ENCODE data around the gene DNAH7.
A peak's percentile ranks its signal among the peaks of the same experiment; 100 is the strongest.

Gene DNAH7

GRCh38 chr2:196068271-196069209 lies at the start of gene DNAH7:
DNAH7 (minus strand) TSS chr2:196068837; CDS start chr2:196068711, 126 bp downstream.
- TF ChIP-seq CTCF (conservative IDR thresholded peaks at IDR 0.05; ENCODE audit: low read depth, low read length): peak; percentile 99
- no peak for DNase-seq (ENCODE audit: low read depth)
- peak within 1 kb of the TSS; percentile 87 for H3K4me3 ChIP-seq (ENCODE audit: low read length)

- H3K4me3 ChIP-seq (ENCODE audit: low read length): no peak overlapping the region
- no peak for TF ChIP-seq CTCF (conservative IDR thresholded peaks at IDR 0.05; ENCODE audit: low read depth, low read length)
- no peak for DNase-seq (ENCODE audit: low read depth)
Measured at GRCh38 chr2:196117214-196117705, 48.6 kb upstream of the DNAH7 start.

GRCh38 chr2:196113061-196113974 lies 44.7 kb upstream of the DNAH7 start:
- peak; percentile 35 for DNase-seq (ENCODE audit: low read depth)
- H3K4me3 ChIP-seq (ENCODE audit: low read length): no peak overlapping the region
- TF ChIP-seq CTCF (conservative IDR thresholded peaks at IDR 0.05; ENCODE audit: low read depth, low read length): no peak

- H3K4me3 ChIP-seq (ENCODE audit: low read length): no peak overlapping the region
- TF ChIP-seq CTCF (conservative IDR thresholded peaks at IDR 0.05; ENCODE audit: low read depth, low read length): no peak
- peak; percentile 61 for DNase-seq (ENCODE audit: low read depth)
Measured at GRCh38 chr2:196112418-196113034, 43.9 kb upstream of the DNAH7 start.

- no peak for DNase-seq (ENCODE audit: low read depth)
- no peak overlapping the region for H3K4me3 ChIP-seq (ENCODE audit: low read length)
- TF ChIP-seq CTCF (conservative IDR thresholded peaks at IDR 0.05; ENCODE audit: low read depth, low read length): no peak
Measured at GRCh38 chr2:196108604-196109003, 40.0 kb upstream of the DNAH7 start.

- DNase-seq (ENCODE audit: low read depth): no peak
- TF ChIP-seq CTCF (conservative IDR thresholded peaks at IDR 0.05; ENCODE audit: low read depth, low read length): no peak
- no peak overlapping the region for H3K4me3 ChIP-seq (ENCODE audit: low read length)
Measured at GRCh38 chr2:196105951-196106350, 37.3 kb upstream of the DNAH7 start.

Data from retinal pigment epithelial cell (primary cell).